Transverse colon (tissue), 4 donors: ENCODE data around the gene SPG11. TPM values are rescaled to one million over a fixed set of nuclear protein-coding genes. Genes with fewer than 3 reads are reported as not detected.

Experiments
- DNase-seq: peaks from one replicate; pipeline ENCODE4 v3.0.0-alpha.2; 2019
- H3K27ac ChIP-seq, 4 donors: fragments of 200-600 bp; sonication (generic); 2 replicates each; pipeline ENCODE4 v1.5.1; 2016 to 2018; ENCODE audit warnings: inconsistent platforms in 4 of 4
- H3K27me3 ChIP-seq: fragments of 200-600 bp; sonication (generic); 2 replicates; pipeline ENCODE4 v1.5.1; 2017; ENCODE audit warnings: inconsistent platforms
- H3K36me3 ChIP-seq, 4 donors: fragments of 200-600 bp; sonication (generic); 2 replicates each; pipeline ENCODE4 v1.5.1; 2017 to 2019; ENCODE audit warnings: inconsistent platforms in 4 of 4
- H3K4me1 ChIP-seq, 4 donors: fragments of 200-600 bp; sonication (generic); 2 replicates each; pipeline ENCODE4 v1.5.1; 2017 to 2020; ENCODE audit warnings: inconsistent platforms in 4 of 4
- H3K4me3 ChIP-seq, 4 donors: fragments of 200-600 bp; sonication (generic); 1 replicate in 1 of 4; 2 replicates in 3 of 4; pipeline versions ENCODE4 v1.5.1 to v1.6.1; 2017 to 2019; ENCODE audit warnings: inconsistent platforms in 4 of 4
- H3K9me3 ChIP-seq, 2 donors: fragments of 200-600 bp; sonication (generic); 2 replicates each; pipeline ENCODE4 v1.5.1; 2017 to 2019; ENCODE audit warnings: inconsistent platforms in 2 of 2
- EP300 ChIP-seq: sonication (generic); formaldehyde crosslinking; IDR thresholded peaks from one replicate; pipeline ENCODE4 v1.6.1; 2017; ENCODE audit warnings: antibody characterized with exemption, low read depth
- POLR2A ChIP-seq: fragments of 450-650 bp; IDR thresholded peaks from one replicate; pipeline ENCODE4 v1.6.1; 2016; ENCODE audit warnings: antibody characterized with exemption, mild to moderate bottlenecking, moderate library complexity
- POLR2AphosphoS5 ChIP-seq, 3 donors: sonication (generic); formaldehyde crosslinking; IDR thresholded peaks; one replicate each; pipeline ENCODE4 v1.6.1; 2016; ENCODE audit warnings: antibody characterized with exemption in 3 of 3
- WGBS, 2 donors: methylation state at CpG; one replicate each; pipeline ENCODE4 v1.1.5; 2018; ENCODE audit warnings: low coverage in 1 of 2; 5-methylcytosine and 5-hydroxymethylcytosine counted together
- in situ Hi-C, 4 donors: fragments of 200-750 bp; cut with MboI; loops; one replicate each; pipeline versions ENCODE4 v1.15.0 to v1.15.1; 2017; ENCODE audit warnings: low sequenced_read_pairs in 3 of 4, low pct_ligation_motif_present in 1 of 4, low pct_unique_long_range_greater_than_20kb in 1 of 4
- intact Hi-C: fragments of 100-400 bp; cut with DNase I; formaldehyde crosslinking; loops from one replicate; pipeline ENCODE4 v1.15.1; 2023; ENCODE audit warnings: low total_unique reads
- total RNA-seq, 4 donors: library from RNA; depleted of rRNA; stranded (reverse); fragments of >200 nt; gene quantifications; one replicate each; pipeline ENCODE4 v1.1.0, GENCODE V29; 2016
- TF ChIP-seq, protein P1 (sequence below), 5 experiments: fragments of 200-600 bp in 3 of 5; fragments of 450-650 bp in 2 of 5; sonication (generic) in 3 of 5; IDR thresholded peaks; 1 replicate in 2 of 5; 2 replicates in 3 of 5; pipeline ENCODE4 v1.5.1; 2016 to 2017; ENCODE audit warnings: antibody characterized with exemption in 5 of 5, inconsistent platforms in 3 of 5, mild to moderate bottlenecking in 2 of 5, moderate library complexity in 1 of 5

SPG11 gene
- total RNA-seq, 4 donors from 2014 or later, result 79.7 to 149 (median 103) TPM

DNA sequence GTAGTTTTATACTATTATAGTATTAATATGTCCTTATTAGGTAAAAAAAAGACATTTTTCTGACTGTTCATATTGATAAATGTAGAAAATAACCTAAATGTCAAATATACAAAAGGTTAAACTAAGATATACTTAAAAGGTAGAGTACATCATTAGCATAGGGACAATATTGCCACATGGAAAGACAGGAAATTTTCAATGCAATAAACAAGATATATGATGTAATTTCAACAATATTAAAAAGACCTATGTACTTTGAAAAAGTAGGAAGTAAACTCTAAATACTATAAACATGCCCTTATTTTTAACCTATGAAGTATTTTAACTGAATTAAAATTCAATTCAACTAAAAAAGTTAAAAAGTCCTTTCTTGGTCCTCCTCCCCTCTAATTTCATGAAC is 1.9 kb downstream of the SPG11 start:
- Histone ChIP-seq H3K9me3 (no peaks in the 10 kb centered on the region), H3K27ac (peak overlapping the region in 3 of 4 donors; percentile 99 to 100 (median 99)), H3K4me1 (peaks cover 19 to 28% (median 21%) of the 10 kb centered on the region in 4 donors), H3K4me3 (peak overlapping the region in 1 of 4 donors; percentile 97), H3K36me3 (peaks cover 0 to 33% (median 16%) of the 10 kb centered on the region in 4 donors), H3K27me3 (no peaks in the 10 kb centered on the region)
- in situ Hi-C loops (loop anchor here (5.0 to 10.0 kb wide), 2 partner anchors 73 to 76 kb away; partner anchors contain the start of gene TRIM69 (in 4 of the 4)), intact Hi-C loops (no loop called here)
- no peak for DNase-seq
- no peak for TF ChIP-seq EP300
- TF ChIP-seq POLR2AphosphoS5 (IDR thresholded peaks at IDR 0.05), result no peak

- in situ Hi-C loops, result loop anchor here in 1 of 4 donors (10.0 kb wide), 1 partner anchor 64 kb away; no protein-coding TSS in a partner anchor
- Histone ChIP-seq H3K27me3 (no peaks in the 10 kb centered on the region), H3K27ac (no peak overlapping the region), H3K36me3 (peaks cover 0 to 55% (median 26%) of the 10 kb centered on the region in 4 donors), H3K9me3 (no peaks in the 10 kb centered on the region), H3K4me3 (no peak overlapping the region), H3K4me1 (peaks cover 18 to 24% (median 19%) of the 10 kb centered on the region in 4 donors)
- TF ChIP-seq EP300 (no peak), POLR2AphosphoS5 (IDR thresholded peaks at IDR 0.05) (no peak), POLR2A (no peak)
- TF ChIP-seq, protein P1, sequence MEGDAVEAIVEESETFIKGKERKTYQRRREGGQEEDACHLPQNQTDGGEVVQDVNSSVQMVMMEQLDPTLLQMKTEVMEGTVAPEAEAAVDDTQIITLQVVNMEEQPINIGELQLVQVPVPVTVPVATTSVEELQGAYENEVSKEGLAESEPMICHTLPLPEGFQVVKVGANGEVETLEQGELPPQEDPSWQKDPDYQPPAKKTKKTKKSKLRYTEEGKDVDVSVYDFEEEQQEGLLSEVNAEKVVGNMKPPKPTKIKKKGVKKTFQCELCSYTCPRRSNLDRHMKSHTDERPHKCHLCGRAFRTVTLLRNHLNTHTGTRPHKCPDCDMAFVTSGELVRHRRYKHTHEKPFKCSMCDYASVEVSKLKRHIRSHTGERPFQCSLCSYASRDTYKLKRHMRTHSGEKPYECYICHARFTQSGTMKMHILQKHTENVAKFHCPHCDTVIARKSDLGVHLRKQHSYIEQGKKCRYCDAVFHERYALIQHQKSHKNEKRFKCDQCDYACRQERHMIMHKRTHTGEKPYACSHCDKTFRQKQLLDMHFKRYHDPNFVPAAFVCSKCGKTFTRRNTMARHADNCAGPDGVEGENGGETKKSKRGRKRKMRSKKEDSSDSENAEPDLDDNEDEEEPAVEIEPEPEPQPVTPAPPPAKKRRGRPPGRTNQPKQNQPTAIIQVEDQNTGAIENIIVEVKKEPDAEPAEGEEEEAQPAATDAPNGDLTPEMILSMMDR (IDR thresholded peaks at IDR 0.05), result no peak
- 90 to 97% methylated on average over 3 of the region's 3 CpGs for WGBS, 2 donors
- DNase-seq, result no peak
- intact Hi-C loops, result no loop called here
Observed at GRCh38 chr15:44659056-44659455, 4.4 kb downstream of the SPG11 start.

DNA sequence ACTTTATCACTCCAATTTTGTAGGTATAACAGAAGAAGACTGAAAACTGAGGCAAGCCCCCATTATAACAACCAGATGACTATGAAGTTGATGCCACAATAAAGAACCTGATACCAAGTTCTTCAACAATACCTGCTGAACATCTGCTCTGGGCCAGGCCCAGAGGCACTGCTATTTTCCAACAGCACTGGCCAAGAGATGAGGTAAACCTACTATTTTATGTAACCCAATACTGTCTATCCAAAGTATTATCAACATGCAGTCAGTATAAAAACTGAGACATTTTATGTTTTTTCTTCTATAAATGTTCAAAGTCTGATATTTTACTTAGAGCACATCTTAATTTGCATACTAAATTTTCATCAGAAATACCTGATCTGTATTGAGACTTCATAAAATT is 6.1 kb downstream of the SPG11 start:
- in situ Hi-C loops, result loop anchor here in 1 of 4 donors (10.0 kb wide), 1 partner anchor 63 kb away; no protein-coding TSS in a partner anchor

GRCh38 chr15:44656913-44657312 is 6.5 kb downstream of the SPG11 start:
- Histone ChIP-seq H3K9me3 (no peaks in the 10 kb centered on the region), H3K4me3 (no peak overlapping the region), H3K27ac (no peak overlapping the region), H3K36me3 (peaks cover 0 to 64% (median 32%) of the 10 kb centered on the region in 4 donors), H3K4me1 (peaks cover 10 to 11% (median 10%) of the 10 kb centered on the region in 4 donors), H3K27me3 (no peaks in the 10 kb centered on the region)
- DNase-seq, result no peak
- TF ChIP-seq EP300 (no peak), POLR2AphosphoS5 (IDR thresholded peaks at IDR 0.05) (no peak), POLR2A (no peak)
- TF ChIP-seq, protein P1 (IDR thresholded peaks at IDR 0.05), result no peak
- in situ Hi-C loops, result loop anchor here in 1 of 4 donors (10.0 kb wide), 1 partner anchor 62 kb away; no protein-coding TSS in a partner anchor
- intact Hi-C loops, result no loop called here
- 94% methylated on average over 3 of the region's 3 CpGs for whole genome bisulfite sequencing, 2 donors

More for the DNA sequence above, 6.1 kb downstream of the SPG11 start:
- H3K9me3 ChIP-seq, result no peaks in the 10 kb centered on the region
- H3K27me3 ChIP-seq, result no peaks in the 10 kb centered on the region
- peaks cover 14 to 16% (median 15%) of the 10 kb centered on the region in 4 donors for H3K4me1 ChIP-seq
- no peak for DNase-seq
- TF ChIP-seq POLR2AphosphoS5 (IDR thresholded peaks at IDR 0.05), result no peak
- TF ChIP-seq POLR2A, result no peak
- TF ChIP-seq, protein P1 (IDR thresholded peaks at IDR 0.05), result no peak
- peaks cover 0 to 60% (median 30%) of the 10 kb centered on the region in 4 donors for H3K36me3 ChIP-seq
- intact Hi-C loops, result no loop called here
- H3K4me3 ChIP-seq, result no peak overlapping the region
- H3K27ac ChIP-seq, result no peak overlapping the region

DNA sequence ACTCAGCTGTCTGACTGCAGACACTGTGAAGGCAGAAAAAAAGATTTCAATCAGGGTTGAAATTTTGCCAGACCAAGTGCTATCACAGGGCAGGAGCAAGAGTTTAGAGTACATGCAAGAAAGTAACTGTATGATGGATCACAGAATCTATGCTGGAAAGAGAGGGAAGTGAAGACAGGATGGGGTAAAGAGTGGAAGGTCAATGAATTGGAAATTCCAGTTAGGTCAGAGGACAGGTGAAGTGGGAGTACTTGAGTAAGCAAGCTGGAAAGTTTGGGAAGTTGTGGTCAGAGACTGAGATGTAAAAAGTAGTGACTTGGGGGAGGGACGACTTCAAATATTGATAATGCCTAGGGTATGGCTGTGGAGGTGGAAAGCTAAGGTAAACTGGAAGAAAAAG is 7.2 kb downstream of the SPG11 start:
- 79 to 85% methylated on average over 1 of the region's 1 CpG for WGBS, 2 donors
- H3K4me1 ChIP-seq, result peaks cover 3 to 5% (median 4%) of the 10 kb centered on the region in 4 donors
- TF ChIP-seq, protein P1 (IDR thresholded peaks at IDR 0.05), result no peak
- TF ChIP-seq POLR2A (no peak), POLR2AphosphoS5 (IDR thresholded peaks at IDR 0.05) (no peak)
- no peak overlapping the region for H3K4me3 ChIP-seq
- H3K9me3 ChIP-seq, result no peaks in the 10 kb centered on the region
- no peaks in the 10 kb centered on the region for H3K27me3 ChIP-seq
- no peak for DNase-seq
- in situ Hi-C loops (loop anchor here in 1 of 4 donors (10.0 kb wide), 1 partner anchor 61 kb away; no protein-coding TSS in a partner anchor), intact Hi-C loops (no loop called here)
- no peak overlapping the region for H3K27ac ChIP-seq
- H3K36me3 ChIP-seq, result peaks cover 0 to 71% (median 35%) of the 10 kb centered on the region in 4 donors
